Measurements from ENCODE around the gene EXOG.

The EXOG gene

DNA sequence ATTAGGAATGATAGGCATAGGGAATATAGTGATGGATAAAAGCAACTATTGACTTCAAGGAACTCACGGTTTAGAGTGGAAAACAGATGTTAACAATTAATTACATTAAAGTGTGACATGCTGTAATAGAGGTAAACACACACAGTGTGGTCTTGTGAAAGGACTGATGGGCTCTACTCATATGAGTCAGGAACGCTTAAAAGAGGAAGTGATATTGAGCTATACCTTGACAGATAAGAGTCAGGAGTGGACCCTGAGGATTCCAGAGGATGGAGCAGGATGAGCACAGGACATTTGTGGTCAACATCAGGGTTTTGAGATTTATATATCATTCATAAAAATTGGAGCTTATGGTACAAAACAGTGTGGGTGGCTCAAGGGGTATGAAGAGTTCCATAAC is 11.0 kb downstream of the EXOG start:
- no peak for DNase-seq (ENCODE audit: low read depth in 2 of 2, low spot score in 1 of 2)

DNA sequence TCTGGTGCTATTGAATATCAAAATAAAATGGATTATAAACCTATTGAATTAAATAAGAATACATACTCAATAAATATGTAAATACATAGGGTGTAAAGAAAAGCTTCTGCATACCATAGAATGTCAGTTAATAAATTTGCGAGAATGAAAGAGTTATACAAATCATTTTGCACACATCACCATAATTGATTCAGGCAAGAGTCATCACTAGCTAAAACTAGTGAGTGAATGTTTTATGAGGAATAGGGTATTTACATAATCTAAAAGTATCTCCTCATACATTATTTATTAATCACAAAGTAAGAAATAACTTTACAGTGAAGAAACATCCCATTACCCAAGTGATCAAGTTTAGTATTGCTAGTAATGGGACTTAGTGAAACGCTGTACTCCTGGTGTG is 13.6 kb downstream of the EXOG start:
- no peak for DNase-seq (ENCODE audit: low read depth in 2 of 2, low spot score in 1 of 2)

DNA sequence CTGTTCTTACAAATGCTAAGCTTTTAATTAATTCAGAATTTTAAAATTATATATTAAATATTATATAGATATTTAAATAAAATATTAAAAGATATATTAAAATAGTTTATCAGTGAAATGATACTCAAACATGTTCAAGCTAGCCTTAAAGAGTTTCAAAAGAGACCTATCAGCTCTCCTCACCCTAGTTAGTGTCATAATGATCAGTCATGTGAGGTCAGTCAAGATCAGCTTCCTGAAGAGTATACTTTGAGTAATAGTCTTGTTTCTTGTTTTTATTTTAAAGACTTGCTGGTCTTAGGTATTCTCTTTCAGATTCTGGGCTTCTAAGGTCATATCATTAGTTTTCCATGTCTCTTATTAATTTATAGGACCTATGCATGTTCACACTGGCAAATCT is 14.5 kb downstream of the EXOG start:
- DNase-seq (ENCODE audit: low read depth in 2 of 2, low spot score in 1 of 2): no peak

DNA sequence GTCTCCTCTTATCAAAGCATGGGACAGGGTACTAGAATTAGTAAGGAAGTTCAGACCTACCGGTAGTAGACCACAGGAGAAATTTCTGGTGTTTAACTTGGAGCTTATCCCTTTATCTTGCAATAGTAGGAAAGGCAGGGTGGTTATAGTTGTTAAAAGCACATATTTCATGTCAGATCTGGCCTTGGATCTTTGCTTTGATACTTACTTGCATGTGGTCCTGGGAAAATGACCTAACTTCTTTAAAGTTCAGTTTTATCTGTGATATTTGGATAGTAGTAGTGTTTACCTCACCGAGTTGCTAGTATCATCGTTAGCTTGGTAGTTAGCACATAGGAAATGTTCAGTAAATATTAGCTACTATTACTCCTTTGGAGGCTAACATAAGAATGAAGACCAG is 15.4 kb downstream of the EXOG start:
- no peak for DNase-seq (ENCODE audit: low read depth in 2 of 2, low spot score in 1 of 2)

DNA sequence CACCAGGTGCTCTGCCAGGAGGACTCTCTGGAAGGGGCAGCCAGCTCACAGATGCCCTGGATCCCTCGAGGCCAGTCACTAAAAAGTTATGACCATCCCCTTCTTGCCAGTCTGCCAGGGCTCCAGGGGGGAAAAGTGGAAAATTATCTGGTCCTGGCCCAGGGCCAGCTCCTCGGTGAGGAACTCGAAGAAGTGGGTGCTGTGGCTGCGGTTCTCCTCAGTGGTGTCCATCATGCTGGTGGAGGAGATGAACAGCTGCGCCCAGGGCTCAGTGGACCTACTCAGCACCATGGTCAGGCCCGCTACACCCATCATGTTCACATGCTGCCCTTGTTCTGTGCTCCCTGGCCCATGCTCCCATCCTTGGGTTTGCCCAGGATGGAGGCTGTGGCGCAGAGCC is 19.2 kb downstream of the EXOG start:
- no peak for DNase-seq (ENCODE audit: low read depth in 2 of 2, low spot score in 1 of 2)

DNA sequence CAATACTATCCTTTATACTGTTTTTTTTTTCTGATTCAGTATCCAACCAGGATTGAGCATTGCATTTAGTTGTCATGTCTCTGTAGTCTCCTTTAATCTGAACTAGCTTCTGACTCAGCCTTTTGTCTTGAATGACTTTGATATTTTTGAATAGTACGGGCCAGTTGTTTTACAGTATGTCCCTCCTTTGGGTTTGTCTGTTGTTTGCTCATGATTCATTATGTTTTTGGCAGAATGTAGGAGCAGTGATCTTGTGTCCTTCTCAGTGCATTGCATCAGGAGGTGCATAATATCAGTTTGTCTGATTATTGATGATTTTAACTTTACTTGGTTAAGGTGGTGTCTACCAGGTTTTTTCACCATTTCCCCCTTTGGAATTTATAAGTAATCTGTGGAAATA is 20.5 kb downstream of the EXOG start:
- no peak for DNase-seq (ENCODE audit: low read depth in 2 of 2, low spot score in 1 of 2)

DNA sequence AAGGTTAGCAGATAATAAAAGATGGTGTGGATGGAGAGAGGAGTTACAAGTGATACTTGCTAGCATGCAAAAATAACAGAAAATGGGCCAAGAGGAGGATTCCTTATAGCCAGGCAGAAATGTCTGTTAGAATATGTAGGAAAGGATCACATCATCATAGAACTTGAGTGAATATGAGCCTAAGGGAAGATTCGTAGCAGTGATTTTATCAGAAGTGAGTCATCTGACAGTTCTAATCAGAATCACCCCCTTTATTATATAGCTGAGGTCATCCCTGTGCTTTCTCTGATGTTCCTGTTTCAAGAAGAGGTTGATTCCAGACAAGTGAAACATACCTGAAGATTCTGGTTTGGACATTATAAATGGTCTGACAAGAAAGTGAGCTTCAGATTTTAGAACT is 22.9 kb downstream of the EXOG start:
- DNase-seq (ENCODE audit: low read depth in 2 of 2, low spot score in 1 of 2): no peak

DNA sequence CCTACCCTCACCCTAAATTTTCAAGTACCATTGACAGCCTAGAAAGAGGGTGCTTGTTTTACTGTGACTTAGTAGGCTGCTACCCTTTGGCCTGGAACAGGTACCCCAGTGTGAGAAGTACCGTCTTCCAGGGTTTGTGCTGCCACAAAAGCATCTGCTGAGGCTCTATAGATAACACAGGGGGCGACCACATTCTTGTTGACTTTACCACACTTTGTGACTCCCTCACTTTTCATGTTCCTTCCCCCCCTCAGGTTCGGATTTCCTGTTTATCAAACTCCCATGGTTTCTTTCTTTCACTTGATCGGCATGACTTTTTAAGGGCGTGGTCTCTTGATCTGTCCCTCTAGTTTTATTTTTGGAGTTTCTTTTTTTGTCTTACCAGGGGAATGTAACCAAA is 23.5 kb downstream of the EXOG start:
- DNase-seq (ENCODE audit: low read depth in 2 of 2, low spot score in 1 of 2): no peak

DNA sequence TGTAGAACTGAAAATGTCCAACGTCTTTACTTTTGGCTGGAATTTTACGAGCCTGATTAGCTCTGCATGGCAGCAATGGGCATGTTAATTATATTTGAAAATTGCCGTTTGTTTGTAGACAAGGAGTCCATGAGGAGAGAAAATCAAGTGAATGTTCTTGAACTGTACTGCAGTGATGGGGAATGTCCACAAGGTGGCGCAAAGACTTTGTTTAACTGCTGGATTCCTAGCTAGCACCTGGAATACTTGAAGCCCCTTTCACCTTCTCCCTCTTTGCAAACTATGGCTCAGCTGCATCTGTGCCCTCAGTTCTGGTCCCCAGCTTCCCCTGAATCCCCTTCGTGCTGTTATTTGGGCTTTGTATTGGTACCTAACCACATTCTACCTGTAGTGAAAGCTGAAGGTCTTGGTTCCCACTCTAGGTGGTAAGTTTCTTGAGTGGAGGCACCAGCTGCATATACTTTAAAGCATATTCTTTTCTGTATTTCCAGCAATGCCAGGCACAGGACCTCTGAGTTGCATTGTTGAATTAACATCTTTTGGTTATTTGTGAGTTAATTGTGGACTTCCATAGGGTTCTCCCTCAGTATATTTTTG is 25.3 kb downstream of the EXOG start:
- peak; percentile 27 to 34 for DNase-seq (ENCODE audit: low read depth in 2 of 2, low spot score in 1 of 2)

DNA sequence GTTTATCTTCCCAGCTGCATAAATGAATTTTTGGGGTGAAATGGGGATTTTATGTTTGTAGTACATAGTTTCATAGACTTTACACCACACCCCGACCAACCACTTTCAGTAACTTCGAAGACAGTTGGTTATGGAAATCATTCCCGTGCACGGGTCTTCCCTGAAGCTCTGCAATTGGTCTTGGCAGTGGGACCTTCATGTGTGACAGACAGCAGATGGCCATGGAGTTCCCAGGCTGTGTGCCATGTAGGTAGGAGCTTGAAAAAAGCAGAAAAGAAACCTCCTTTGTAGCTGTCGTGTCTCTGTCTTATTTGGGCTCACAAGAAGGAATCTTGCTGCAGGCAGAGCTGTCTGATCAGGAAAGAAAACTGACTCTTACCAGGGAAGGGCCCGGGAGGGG is 25.9 kb downstream of the EXOG start:
- DNase-seq (ENCODE audit: low read depth in 2 of 2, low spot score in 1 of 2): no peak

DNA sequence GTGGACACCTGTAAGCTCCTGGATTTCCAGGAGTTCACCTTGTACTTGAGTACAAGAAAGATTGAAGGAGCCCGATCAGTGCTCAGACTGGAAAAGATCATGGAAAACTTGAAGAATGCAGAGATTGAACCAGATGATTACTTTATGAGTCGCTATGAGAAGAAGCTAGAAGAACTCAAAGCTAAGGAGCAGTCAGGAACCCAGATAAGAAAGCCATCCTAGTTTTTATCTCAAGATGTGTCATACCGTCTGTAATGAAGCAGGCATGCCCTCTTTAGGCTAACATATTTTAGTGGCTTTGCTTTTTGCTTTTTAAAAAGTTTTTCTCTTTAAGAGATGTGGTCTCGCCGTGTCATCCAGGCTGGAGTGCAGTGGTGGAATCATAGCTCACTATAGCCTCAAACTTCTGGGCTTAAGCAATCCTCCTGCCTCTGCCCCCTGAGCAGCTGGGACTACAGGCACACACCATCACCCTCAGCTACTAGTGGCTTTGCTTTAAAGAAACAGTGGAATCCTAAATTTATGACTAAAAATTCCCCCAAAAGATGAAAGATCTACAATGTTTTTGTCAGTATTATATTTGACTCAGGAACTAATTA is 28.1 kb downstream of the EXOG start:
- DNase-seq (ENCODE audit: low read depth in 2 of 2, low spot score in 1 of 2): no peak

DNA sequence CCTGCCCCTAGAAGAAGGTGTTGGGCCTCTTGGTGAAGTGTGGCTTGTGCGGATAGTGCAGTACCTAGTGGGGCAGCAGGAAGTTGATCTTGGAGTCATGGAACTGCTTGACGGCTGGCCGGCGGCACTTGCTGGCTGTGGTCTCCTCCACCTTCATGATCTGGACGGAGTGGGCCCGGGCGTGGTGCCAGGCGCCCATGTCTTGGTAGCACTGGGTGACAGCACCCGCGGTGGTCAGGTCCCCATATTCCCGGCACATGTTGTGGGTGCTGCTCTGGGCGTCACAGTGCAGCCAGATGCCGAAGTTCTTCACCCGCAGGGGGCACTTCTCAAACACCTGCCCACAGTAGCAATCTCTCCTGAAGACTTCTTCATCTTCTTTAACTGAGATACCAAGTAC is 30.7 kb downstream of the EXOG start:
- DNase-seq (ENCODE audit: low read depth in 2 of 2, low spot score in 1 of 2): no peak

DNA sequence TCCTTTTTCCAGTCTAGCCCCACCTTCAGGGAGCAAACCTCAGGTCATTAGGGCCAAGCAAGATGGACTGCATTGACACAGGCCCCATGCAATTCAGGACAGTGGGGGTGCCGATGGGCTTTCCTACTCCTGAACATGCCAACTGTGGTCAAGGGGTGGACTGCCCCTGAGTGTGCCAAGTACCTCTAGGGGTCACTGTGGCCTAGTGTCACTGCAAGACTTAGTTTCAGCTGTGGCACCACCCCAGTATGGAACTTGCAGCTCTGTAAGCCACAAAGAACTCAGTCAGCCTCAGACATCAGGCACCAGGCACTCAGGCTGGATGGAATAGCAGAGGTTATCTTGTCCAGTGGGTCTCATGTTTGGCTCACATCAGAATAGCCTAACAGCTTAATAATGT is 32.3 kb downstream of the EXOG start:
- DNase-seq (ENCODE audit: low read depth in 2 of 2, low spot score in 1 of 2): no peak

DNA sequence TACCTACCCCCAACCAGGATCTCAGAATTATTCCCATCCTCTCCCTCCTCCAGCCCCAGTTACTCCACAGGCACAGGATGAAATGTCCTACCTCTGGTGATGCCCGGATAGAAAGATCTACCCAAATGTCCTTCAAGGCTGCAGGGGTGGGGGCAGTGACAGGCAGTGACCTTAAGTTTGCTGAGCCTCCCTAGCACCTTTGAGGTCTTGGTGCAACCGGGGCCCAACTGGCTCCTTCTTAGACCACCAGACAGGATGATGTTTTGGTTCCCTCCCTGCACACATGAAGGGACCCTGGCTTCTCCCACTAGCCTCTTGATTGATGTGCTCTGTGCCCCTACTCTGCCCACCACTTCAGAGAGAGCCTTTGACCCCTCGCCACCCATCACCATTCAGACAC is 36.4 kb downstream of the EXOG start:
- DNase-seq (ENCODE audit: low read depth in 2 of 2, low spot score in 1 of 2): no peak

DNA sequence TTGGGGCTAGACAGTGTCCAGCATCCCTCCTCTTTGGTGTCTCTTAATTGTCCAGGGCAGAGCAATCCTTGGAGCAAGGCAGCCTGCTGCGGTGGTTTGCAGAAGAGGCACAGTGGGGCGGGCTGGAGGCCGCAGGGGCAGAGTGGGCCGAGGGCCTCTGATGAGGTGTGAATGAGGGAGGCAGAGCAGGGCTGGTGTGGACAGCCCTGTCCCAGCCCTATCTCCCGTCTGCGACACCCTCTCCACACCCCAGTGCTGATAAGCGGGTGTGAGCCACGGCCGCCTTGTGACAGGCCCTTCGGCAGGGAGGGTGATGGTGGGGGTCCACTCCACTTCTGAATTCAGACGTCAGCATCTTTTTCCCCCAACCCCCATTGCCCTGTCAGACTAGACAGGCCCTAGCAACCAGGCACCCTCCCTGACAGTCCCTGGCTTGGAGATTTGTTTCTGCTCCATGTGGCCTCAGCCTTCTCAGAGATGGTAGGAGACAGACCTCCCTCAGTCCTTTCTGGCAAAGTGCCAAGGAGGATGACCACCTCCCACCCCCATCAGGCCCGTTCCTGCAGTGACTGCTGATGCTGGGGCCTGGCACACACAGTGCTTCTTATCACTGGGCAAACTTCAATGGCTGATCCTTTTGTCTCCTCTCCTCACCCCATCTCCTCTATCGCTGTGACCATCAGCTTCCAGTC is 37.3 kb downstream of the EXOG start:
- no peak for DNase-seq (ENCODE audit: low read depth in 2 of 2, low spot score in 1 of 2)

DNA sequence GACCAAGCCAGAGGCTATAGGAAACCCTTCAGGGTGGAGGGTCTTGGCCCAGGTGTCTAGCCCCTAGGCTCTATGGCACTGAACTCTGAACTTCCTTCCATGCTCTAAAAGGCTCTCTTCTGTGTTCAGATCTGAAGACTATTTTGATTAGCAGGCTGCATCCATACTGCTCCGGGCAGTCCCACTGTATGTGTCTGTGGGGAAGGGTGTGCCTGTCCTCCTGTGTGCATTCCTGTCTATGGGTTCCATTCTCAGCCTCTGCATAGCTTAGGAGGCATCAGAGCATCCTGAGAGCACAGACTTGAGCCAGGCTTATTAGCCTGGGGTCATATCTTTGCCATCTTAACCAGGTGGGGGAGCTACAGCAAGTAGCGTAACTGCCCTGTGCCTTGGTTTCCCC is 38.0 kb downstream of the EXOG start:
- DNase-seq (ENCODE audit: low read depth in 2 of 2, low spot score in 1 of 2): no peak

DNA sequence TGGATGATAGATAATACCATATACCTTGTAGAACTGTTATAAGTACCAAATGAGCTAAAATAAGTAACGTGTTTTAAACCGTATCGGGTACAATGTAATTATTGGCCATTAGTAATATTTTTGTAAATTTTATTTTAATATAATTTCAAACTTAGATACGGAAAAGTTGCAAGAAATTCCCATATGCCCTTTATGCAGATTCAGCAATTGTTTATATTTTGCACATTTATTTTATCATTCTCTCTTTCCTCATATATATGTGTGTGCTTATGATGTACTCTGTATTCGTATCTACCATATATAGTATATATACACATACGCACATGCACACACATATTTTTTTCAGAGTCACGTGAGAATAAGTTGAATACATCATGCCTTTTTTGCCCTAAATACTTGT is 38.5 kb downstream of the EXOG start:
- DNase-seq (ENCODE audit: low read depth in 2 of 2, low spot score in 1 of 2): no peak

DNA sequence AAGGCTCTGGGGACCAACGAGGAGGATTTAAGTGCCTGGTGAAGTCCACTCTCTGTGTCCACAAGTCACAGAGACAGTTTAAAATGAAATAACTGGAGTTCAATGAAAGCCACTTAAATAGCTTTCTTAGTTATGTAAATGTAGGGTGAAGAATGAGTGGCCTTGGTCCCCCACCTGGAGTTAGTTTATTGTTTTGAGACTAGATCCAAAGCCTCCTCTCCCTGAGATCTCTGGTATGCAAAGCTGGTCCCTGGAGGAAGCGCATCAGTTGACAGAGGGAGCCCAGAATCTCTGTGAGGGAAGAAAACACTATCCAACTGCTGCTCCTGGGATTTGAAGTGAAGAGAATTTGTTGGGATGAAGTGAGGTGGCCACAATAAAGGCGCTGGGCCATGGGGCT is 40.5 kb downstream of the EXOG start:
- no peak for DNase-seq (ENCODE audit: low read depth in 2 of 2, low spot score in 1 of 2)

DNA sequence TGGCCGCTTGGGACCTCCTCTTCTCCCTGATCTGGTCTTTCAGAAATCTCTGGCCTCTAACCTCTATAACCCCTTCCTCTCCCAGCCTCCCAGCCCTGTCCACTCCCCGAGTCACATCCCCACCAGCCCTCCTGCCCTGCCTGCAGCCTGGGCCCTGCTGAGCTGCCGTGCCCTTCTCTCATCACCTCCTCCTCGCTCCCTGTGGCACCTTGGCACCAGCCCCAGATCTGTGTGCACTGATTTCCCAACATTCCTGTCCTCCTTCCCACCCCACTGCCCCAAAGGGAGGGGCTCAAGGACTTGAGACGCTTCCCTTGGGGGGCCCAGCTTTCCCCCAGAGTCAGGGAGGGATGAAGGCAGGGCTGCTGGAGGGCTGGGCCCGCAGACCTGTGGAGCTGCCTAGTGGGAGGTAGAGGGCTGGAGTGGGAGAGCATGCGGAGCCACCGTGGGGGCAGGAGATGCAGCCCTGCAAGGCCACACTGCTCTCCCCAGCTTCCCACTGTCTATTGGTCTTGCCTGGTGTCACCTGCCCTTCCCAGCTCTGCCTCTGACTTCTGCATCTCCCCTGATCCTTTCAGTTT is 42.7 kb downstream of the EXOG start:
- no peak for DNase-seq (ENCODE audit: low read depth in 2 of 2, low spot score in 1 of 2)

DNA sequence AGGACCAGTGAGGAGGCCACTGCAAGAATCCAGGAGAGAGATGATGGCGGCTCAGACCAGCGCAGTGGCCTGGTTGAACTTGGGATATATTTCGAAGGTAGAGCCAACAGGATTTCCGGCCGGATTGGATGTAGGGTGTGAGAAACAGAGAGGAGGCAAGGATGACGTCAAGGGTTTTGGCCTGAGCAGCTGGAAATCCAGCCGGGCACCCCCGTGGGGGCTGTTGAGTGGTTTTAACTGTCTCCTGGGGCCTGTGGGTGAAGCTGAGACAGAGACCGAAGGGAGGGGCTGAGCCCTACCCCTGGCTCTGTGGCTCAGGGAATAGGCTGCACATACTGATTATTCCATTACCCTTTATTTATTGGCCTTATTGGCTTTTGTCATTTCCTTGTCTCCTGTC is 45.7 kb downstream of the EXOG start:
- no peak for DNase-seq (ENCODE audit: low read depth in 2 of 2, low spot score in 1 of 2)

DNA sequence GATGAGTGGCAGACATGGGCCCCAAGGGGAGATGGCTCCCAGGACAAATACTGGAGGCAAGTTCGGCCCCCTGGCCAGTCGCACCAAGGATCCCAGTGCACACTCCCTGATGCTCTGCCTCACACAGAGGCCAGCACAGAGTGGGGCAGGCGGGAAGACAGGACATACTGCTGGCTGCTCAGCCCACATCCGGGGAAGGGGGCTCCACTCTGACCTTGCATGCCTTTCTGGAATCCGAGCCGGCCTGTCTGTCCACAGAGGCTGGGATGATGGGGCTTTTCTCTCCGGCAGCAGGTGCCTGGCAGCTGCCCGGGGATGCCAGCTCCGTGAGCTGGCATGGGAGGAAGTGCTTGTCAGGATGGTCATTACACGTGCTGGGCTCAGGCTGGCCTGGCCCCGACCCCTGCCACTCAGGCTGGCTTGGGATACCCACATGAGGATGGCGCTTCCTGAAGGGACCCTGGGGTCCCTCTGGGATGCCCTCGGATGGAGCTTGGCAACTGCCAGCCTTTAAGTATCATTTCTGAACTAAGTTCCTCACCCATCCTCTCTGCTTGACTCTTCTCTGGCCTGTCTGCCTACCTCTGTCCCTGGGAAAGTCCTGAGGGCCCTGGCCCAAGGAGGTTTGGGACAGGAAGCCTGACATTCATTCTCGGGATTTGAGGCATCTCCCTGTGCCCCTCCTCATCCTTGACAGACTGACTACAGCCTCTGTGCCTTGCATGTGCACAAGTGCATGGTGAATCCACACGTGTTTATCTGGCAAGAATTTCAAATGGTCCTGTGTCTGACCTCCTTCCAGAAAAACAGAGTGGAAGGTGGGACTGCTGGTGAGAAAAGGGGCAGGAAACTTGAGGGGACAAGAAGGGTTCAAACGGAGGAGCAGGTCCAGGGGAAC is 46.5 kb downstream of the EXOG start:
- no peak for DNase-seq (ENCODE audit: low read depth in 2 of 2, low spot score in 1 of 2)

DNA sequence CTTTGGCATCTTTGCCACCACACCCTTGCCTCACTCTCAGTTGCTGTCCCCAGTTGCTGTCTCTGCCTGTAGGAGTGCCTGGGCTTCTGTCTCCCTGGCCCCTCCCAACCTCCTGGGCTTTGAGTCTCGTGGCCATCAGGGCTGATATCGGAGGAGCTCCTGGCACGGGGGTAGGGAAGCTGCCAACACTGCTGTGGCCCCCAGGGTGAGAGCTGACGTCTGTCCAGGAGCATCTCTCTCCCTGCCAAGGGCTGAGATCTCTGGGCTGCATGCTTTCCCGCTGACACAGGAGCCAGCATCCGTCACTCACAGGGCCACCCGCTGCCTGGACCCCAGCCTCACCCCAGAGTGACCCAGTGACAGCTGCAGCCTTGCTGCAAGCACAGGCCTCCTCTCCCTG is 47.4 kb downstream of the EXOG start:
- DNase-seq (ENCODE audit: low read depth in 2 of 2, low spot score in 1 of 2): no peak

All from stimulated activated CD8-positive, alpha-beta memory T cell treated with anti-CD3 and anti-CD28 coated beads, Interleukin-4, amount 100 ng/mL, for 1 hour (primary cell).